Measurements from ENCODE around the gene MROH2B.

MROH2B gene

GRCh38 chr5:40973364-40974004, 97.7 kb downstream of the MROH2B start:
- DNase-seq (ENCODE audit: low read depth in 3 of 3, low spot score in 1 of 3) = no peak

GRCh38 chr5:40972434-40972833, 98.7 kb downstream of the MROH2B start:
- DNase-seq (ENCODE audit: low read depth in 3 of 3, low spot score in 1 of 3) = no peak

DNA sequence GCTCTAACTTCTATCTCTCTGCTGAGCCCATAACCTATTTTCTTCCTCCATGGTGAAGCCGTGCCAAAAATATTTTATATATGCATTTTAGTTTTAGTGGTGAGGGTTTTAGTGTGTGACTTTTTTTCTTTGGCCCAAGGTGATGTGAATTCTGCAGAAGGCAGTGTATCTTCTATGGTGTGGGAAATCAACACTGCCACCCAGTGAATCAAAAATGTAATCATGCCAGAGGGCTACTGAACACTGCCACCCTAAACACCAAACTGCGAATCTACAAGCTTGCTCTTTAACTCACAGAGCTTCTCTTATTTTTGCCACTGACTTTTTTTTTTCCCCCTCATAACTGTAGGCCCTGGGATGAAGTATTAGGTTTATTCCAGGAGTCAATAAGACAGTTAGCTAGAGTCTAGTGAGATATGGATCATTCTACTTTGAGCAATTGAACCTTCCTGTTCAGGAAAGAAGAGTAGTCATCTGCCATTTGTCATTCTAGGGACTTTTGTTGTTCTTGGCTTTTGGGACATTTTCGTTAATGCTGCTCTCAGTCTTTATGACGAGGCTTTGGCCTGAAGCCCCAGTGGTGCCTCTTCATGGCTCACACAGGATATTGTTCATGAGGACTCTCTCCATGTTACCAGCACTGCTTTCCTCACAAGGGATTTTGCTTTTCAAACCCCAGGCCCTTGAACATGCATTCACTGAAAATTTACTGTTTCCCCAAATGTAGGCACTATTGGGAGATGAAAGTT, 108.8 kb downstream of the MROH2B start:
- no peak for DNase-seq (ENCODE audit: low read depth in 3 of 3, low spot score in 1 of 3)

- no peak for DNase-seq (ENCODE audit: low read depth in 3 of 3, low spot score in 1 of 3)
These were observed 111.1 kb downstream of the MROH2B start for GRCh38 chr5:40960037-40960436.

GRCh38 chr5:40958811-40959210, 112.3 kb downstream of the MROH2B start:
- DNase-seq (ENCODE audit: low read depth in 3 of 3, low spot score in 1 of 3) = no peak

DNA sequence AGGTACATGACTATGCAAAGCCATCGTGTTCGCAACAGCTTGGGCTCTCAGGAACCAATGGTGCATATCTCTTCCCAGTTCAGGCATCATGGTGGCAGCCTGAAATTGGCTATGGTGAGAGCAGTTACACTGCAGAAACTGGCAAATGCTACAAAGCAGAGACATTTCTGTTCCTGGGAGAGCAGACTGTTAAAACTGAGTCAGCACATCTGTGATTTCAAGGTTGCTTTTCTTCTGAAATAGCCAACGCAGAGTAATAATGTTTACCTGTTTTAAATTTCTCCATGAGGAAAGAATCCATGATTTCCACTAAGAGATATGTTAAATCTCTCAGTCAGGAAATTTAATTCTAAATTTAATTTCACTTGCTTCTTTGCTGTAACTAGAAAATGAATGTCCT, 114.1 kb downstream of the MROH2B start:
- DNase-seq (ENCODE audit: low read depth in 3 of 3, low spot score in 1 of 3) = no peak

- no peak for DNase-seq (ENCODE audit: low read depth in 3 of 3, low spot score in 1 of 3)
These were observed 115.8 kb downstream of the MROH2B start for GRCh38 chr5:40955313-40955712.
